ENCODE measurements around the gene SLC8A1. TPM values are rescaled to one million over a fixed set of nuclear protein-coding genes. Genes with fewer than 3 reads are reported as not detected.

SLC8A1 gene
- polyA plus RNA-seq, 12 donors = 4.4 to 12.4 (median 8.5) TPM; not detected in 1

GRCh38 chr2:40428439-40428838 lies 23.5 kb downstream of the SLC8A1 start:
- no peak for DNase-seq

- no peak for DNase-seq
Measured at GRCh38 chr2:40421631-40422297, 30.1 kb downstream of the SLC8A1 start.

GRCh38 chr2:40420478-40420877 lies 31.4 kb downstream of the SLC8A1 start:
- no peak for DNase-seq

GRCh38 chr2:40419364-40419762 lies 32.5 kb downstream of the SLC8A1 start:
- DNase-seq = no peak

GRCh38 chr2:40418614-40419363 lies 33.1 kb downstream of the SLC8A1 start:
- no peak for DNase-seq

GRCh38 chr2:40416486-40416885 lies 35.4 kb downstream of the SLC8A1 start:
- DNase-seq = no peak

- DNase-seq = no peak
Measured at GRCh38 chr2:40415391-40415790, 36.5 kb downstream of the SLC8A1 start.

GRCh38 chr2:40412456-40412855 lies 39.4 kb downstream of the SLC8A1 start:
- DNase-seq = no peak

- no peak for DNase-seq
Measured at GRCh38 chr2:40410695-40411094, 41.2 kb downstream of the SLC8A1 start.

- DNase-seq = no peak
Measured at GRCh38 chr2:40409734-40410133, 42.2 kb downstream of the SLC8A1 start.

- no peak for DNase-seq
Measured at GRCh38 chr2:40406485-40407289, 45.2 kb downstream of the SLC8A1 start.

GRCh38 chr2:40405465-40405864 lies 46.4 kb downstream of the SLC8A1 start:
- no peak for DNase-seq

- no peak for DNase-seq
Measured at GRCh38 chr2:40404517-40404916, 47.4 kb downstream of the SLC8A1 start.

- no peak for DNase-seq
Measured at GRCh38 chr2:40403233-40403836, 48.6 kb downstream of the SLC8A1 start.

- no peak for DNase-seq
Measured at GRCh38 chr2:40401896-40402295, 50.0 kb downstream of the SLC8A1 start.

- DNase-seq = no peak
Measured at GRCh38 chr2:40400336-40400953, 51.4 kb downstream of the SLC8A1 start.

GRCh38 chr2:40397765-40398164 lies 54.1 kb downstream of the SLC8A1 start:
- no peak for DNase-seq

GRCh38 chr2:40396124-40396523 lies 55.8 kb downstream of the SLC8A1 start:
- no peak for DNase-seq

- DNase-seq = no peak
Measured at GRCh38 chr2:40395169-40396073, 56.5 kb downstream of the SLC8A1 start.

- DNase-seq = no peak
Measured at GRCh38 chr2:40394597-40394996, 57.3 kb downstream of the SLC8A1 start.

- DNase-seq = no peak
Measured at GRCh38 chr2:40394031-40394430, 57.9 kb downstream of the SLC8A1 start.

All from muscle of arm (tissue), 12 donors.